ENCODE measurements around the gene CDKL2.
"Not testable (repeated sequence)": the region's sequence is repeated elsewhere in the genome, so short reads cannot be mapped to it uniquely, and the experiment has no call there.

CDKL2 gene

DNA sequence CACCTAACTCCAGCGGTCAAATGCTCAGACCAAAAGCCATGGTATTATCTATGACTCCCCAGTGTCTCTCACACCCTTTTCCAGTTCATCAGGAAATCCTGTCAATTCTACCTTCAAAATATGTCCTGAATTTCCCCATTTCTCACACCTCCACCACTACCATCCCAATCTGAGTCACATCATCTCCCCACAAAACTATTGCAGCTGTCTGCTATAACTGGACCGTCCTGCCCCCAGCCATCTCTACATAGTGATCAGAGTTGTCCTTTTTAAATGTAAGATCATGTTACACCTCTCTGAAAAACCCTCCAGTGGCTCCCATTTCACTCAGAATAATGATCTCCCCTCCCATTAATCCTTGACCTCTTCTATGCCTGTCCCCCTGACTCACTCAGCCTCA lies 81.3 kb downstream of the CDKL2 start:
- Histone ChIP-seq H3K4me3 (replicated peaks; ENCODE audit: low read depth, low read length) (no peak overlapping the region), H3K36me3 (ENCODE audit: control insufficient read depth, insufficient read depth, low read length) (peaks cover 2% of the 10 kb centered on the region), H3K27me3 (replicated peaks; ENCODE audit: control insufficient read depth, insufficient read depth, low read length) (no peaks in the 10 kb centered on the region)
- DNase-seq (ENCODE audit: extremely low read depth, insufficient read length) = no peak
- TF ChIP-seq, protein P1, sequence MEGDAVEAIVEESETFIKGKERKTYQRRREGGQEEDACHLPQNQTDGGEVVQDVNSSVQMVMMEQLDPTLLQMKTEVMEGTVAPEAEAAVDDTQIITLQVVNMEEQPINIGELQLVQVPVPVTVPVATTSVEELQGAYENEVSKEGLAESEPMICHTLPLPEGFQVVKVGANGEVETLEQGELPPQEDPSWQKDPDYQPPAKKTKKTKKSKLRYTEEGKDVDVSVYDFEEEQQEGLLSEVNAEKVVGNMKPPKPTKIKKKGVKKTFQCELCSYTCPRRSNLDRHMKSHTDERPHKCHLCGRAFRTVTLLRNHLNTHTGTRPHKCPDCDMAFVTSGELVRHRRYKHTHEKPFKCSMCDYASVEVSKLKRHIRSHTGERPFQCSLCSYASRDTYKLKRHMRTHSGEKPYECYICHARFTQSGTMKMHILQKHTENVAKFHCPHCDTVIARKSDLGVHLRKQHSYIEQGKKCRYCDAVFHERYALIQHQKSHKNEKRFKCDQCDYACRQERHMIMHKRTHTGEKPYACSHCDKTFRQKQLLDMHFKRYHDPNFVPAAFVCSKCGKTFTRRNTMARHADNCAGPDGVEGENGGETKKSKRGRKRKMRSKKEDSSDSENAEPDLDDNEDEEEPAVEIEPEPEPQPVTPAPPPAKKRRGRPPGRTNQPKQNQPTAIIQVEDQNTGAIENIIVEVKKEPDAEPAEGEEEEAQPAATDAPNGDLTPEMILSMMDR (IDR thresholded peaks at IDR 0.05; ENCODE audit: insufficient read depth, low read length, poor library complexity, severe bottlenecking) = no peak

DNA sequence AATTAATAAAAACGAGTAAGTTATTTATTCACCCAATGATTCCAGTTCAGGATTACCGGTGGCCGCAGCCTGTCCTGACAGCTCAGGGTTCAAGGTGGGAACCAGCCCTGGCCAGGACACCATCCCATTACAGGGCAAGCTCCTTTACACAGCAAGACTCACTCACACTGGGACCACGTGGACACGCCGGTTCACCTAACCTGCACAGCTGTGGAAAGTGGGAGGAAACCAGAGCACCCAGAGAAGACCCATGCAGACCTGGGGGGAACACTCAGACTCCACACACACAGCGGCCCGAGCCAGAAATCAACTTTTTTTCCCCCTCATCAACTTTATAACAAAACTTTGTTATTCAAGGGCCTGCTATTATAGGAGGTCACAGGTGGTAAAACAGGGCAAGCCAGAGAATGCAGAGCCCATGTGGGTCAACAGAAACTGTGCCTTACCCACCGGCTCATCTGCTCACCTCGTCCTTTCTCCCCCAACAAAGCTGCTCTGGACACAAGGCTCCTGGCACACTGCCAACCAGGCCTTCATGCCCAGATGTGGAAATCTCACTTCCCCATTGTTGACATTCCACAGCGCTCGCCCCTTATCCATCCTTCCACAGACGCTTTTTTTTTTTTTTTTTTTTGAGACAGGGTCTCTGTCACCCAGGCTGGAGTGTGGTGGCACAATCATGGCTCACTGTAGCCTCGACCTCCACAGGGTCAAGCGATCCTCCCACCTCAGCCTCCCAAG lies 82.5 kb downstream of the CDKL2 start:
- no peak overlapping the region for H3K4me3 ChIP-seq (replicated peaks; ENCODE audit: low read depth, low read length)
- H3K27me3 ChIP-seq (replicated peaks; ENCODE audit: control insufficient read depth, insufficient read depth, low read length) = no peaks in the 10 kb centered on the region
- TF ChIP-seq, protein P1 (IDR thresholded peaks at IDR 0.05; ENCODE audit: insufficient read depth, low read length, poor library complexity, severe bottlenecking) = no peak
- H3K36me3 ChIP-seq (ENCODE audit: control insufficient read depth, insufficient read depth, low read length) = peaks cover 2% of the 10 kb centered on the region
- DNase-seq (ENCODE audit: extremely low read depth, insufficient read length) = no peak

DNA sequence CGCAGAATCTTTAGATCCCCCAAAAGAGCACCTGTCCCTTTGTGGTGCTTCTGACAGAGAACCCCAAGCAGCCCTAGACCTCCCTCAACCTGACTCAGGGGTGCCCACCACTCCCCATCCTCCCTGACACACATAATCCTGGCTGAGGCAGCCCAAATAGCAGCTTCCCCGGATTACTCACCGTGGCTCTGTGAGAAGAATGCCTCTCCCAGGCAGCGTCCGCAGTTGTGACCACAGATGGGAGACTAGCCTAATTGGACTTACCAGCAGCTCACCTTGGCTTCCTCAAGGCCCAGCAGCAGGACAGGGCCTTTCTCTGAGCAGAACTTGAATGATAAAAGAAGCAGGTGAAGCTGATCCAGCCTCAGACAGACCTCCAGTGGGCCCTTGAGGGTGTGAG lies 84.8 kb downstream of the CDKL2 start:
- TF ChIP-seq, protein P1 (IDR thresholded peaks at IDR 0.05; ENCODE audit: insufficient read depth, low read length, poor library complexity, severe bottlenecking) = no peak
- peaks cover 2% of the 10 kb centered on the region for H3K36me3 ChIP-seq (ENCODE audit: control insufficient read depth, insufficient read depth, low read length)
- DNase-seq (ENCODE audit: extremely low read depth, insufficient read length) = no peak
- H3K4me3 ChIP-seq (replicated peaks; ENCODE audit: low read depth, low read length) = no peak overlapping the region
- H3K27me3 ChIP-seq (replicated peaks; ENCODE audit: control insufficient read depth, insufficient read depth, low read length) = no peaks in the 10 kb centered on the region

DNA sequence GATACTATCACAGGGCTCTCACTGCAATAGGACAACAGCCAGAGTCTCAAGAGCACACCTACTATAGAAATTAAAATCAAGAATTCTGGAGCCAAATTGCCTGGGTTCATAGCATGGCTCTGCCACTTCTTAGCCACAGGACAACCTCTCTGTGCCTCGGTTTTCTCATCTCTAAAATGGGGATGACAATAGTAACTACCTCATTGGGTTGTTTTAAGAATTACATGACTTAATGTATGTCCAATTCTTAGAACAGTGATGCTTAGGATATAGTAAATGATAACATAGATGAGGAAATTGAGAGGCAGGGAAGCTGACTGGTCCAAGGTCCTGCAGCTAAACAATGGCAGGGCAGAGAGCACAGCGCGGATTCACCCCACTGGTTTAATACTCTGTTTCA lies 85.5 kb downstream of the CDKL2 start:
- Histone ChIP-seq H3K4me3 (replicated peaks; ENCODE audit: low read depth, low read length) (no peak overlapping the region), H3K36me3 (ENCODE audit: control insufficient read depth, insufficient read depth, low read length) (peaks cover 2% of the 10 kb centered on the region), H3K27me3 (replicated peaks; ENCODE audit: control insufficient read depth, insufficient read depth, low read length) (no peaks in the 10 kb centered on the region)
- TF ChIP-seq, protein P1 (IDR thresholded peaks at IDR 0.05; ENCODE audit: insufficient read depth, low read length, poor library complexity, severe bottlenecking) = no peak
- no peak for DNase-seq (ENCODE audit: extremely low read depth, insufficient read length)

DNA sequence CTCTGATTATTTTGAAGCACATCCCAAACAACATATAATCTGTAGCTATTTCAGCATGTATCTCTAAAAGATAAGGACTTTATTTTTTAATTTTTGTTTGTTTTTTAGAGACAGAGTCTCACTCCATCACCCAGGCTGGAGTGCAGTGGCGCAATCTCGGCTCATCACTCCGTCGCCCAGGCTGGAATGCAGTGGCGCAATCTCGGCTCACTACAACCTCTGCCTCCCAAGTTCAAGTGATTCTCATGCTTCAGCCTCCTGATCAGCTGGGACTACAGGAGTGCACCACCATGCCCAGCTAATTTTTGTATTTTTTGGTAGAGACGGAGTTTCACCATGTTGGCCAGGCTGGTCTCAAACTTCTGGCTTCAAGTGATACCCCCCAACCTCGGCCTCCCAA lies 86.1 kb downstream of the CDKL2 start:
- not testable (repeated sequence) for DNase-seq (ENCODE audit: extremely low read depth, insufficient read length); H3K36me3 ChIP-seq (ENCODE audit: control insufficient read depth, insufficient read depth, low read length); H3K27me3 ChIP-seq (replicated peaks; ENCODE audit: control insufficient read depth, insufficient read depth, low read length); H3K4me3 ChIP-seq (replicated peaks; ENCODE audit: low read depth, low read length)

DNA sequence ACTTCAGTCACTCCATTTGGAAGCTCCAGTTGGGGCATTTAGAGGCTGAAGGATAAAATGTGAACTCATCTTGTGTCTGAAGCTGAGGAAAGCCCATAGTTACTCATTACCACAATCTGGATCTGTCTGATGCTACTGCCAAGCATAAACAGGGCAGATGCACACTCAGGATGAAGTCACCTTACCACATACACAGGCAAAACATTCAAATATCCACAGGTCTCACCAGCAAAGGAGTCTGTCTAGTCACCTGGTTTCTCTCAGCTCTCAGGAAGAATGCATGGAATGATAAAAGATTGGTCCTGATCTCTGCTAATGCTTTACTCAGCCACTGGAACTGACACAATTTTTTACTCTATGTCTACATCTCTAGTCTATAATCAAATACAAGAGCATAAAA lies 87.5 kb downstream of the CDKL2 start:
- Histone ChIP-seq H3K36me3 (ENCODE audit: control insufficient read depth, insufficient read depth, low read length) (peaks cover 2% of the 10 kb centered on the region), H3K4me3 (replicated peaks; ENCODE audit: low read depth, low read length) (no peak overlapping the region), H3K27me3 (replicated peaks; ENCODE audit: control insufficient read depth, insufficient read depth, low read length) (no peaks in the 10 kb centered on the region)
- no peak for DNase-seq (ENCODE audit: extremely low read depth, insufficient read length)
- TF ChIP-seq, protein P1 (IDR thresholded peaks at IDR 0.05; ENCODE audit: insufficient read depth, low read length, poor library complexity, severe bottlenecking) = no peak

DNA sequence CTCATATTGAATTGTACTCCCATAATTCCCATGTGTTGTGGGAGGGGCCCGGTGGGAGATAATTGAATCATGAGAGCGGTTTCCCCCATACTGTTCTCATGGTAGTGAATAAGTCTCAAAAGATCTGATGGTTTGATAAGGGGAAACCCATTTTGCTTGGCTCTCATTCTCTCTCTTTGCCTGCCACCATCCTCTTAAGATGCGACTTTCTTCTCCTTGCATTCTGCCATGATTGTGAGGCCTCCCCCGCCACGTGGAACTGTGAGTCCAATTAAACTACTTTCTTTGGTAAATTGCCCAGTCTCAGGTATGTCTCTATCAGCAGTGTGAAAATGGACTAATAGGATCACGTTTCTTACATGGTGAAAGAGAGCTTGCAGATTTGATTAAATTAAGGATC lies 93.0 kb downstream of the CDKL2 start:
- H3K36me3 ChIP-seq (ENCODE audit: control insufficient read depth, insufficient read depth, low read length); H3K4me3 ChIP-seq (replicated peaks; ENCODE audit: low read depth, low read length); DNase-seq (ENCODE audit: extremely low read depth, insufficient read length); H3K27me3 ChIP-seq (replicated peaks; ENCODE audit: control insufficient read depth, insufficient read depth, low read length): not testable (repeated sequence)

DNA sequence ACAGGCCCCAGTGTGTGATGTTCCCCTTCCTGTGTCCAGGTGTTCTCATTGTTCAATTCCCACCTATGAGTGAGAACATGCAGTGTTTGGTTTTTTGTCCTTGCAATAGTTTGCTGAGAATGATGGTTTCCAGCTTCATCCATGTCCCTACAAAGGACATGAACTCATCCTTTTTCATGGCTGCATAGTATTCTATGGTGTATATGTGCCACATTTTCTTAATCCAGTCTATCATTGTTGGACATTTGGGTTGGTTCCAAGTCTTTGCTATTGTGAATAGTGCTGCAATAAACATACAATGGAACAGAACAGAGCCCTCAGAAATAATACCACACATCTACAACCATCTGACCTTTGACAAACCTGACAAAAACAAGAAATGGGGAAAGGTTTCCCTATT lies 96.4 kb downstream of the CDKL2 start:
- H3K4me3 ChIP-seq (replicated peaks; ENCODE audit: low read depth, low read length); H3K36me3 ChIP-seq (ENCODE audit: control insufficient read depth, insufficient read depth, low read length); H3K27me3 ChIP-seq (replicated peaks; ENCODE audit: control insufficient read depth, insufficient read depth, low read length); DNase-seq (ENCODE audit: extremely low read depth, insufficient read length): not testable (repeated sequence)

DNA sequence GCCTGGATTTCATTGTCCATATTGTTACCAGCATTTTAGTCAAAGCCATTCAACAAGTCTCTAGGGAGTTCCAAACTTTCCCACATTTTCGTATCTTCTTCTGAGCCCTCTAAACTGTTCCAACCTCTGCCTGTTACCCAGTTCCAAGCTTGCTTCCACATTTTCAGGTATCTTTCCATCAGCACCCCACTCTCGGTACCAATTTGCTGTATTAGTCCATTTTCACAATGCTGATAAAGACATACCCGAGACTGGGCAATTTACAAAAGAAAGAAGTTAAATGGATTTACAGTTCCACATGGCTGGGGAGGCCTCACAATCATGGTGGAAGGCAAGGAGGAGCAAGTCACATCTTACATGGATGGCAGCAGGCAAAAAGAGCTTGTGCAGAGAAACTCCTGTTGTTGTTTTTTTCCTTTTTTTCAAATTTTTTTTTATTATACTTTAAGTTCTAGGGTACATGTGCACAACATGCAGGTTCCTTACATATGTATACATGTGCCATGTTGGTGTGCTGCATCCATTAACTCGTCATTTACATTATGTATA lies 96.9 kb downstream of the CDKL2 start:
- not testable (repeated sequence) for DNase-seq (ENCODE audit: extremely low read depth, insufficient read length)

More for the DNA sequence above, 96.9 kb downstream of the CDKL2 start:
- H3K27me3 ChIP-seq (replicated peaks; ENCODE audit: control insufficient read depth, insufficient read depth, low read length); H3K4me3 ChIP-seq (replicated peaks; ENCODE audit: low read depth, low read length); H3K36me3 ChIP-seq (ENCODE audit: control insufficient read depth, insufficient read depth, low read length): not testable (repeated sequence)
